Neural cell (in vitro differentiated cells): ENCODE measurements around the gene GPRIN3.

Experiments used
- CTCF ChIP-seq: fragments of 450-650 bp; IDR thresholded peaks from 2 replicates; pipeline ENCODE4 v1.5.1; 2014; ENCODE audit warnings: antibody characterized with exemption, mild to moderate bottlenecking, moderate library complexity; ENCODE audit not compliant: poor library complexity, severe bottlenecking
- EP300 ChIP-seq: fragments of 450-650 bp; conservative IDR thresholded peaks from 2 replicates; pipeline ENCODE4 v1.6.1; 2014; ENCODE audit warnings: antibody characterized with exemption, mild to moderate bottlenecking, moderate library complexity; ENCODE audit not compliant: poor library complexity, severe bottlenecking
- EZH2 ChIP-seq: fragments of 200-600, 300-800 bp; shearing (Covaris generic), sonication (generic); IDR thresholded peaks from 2 replicates; pipeline ENCODE4 v1.6.1; 2014; ENCODE audit warnings: antibody characterized with exemption, low read length, borderline replicate concordance, mild to moderate bottlenecking; ENCODE audit not compliant: insufficient read depth, poor library complexity, severe bottlenecking
- MXI1 ChIP-seq: fragments of 450-650 bp; conservative IDR thresholded peaks from 2 replicates; pipeline ENCODE4 v1.6.1; 2014; ENCODE audit warnings: antibody characterized with exemption, mild to moderate bottlenecking; ENCODE audit not compliant: poor library complexity, severe bottlenecking
- POLR2AphosphoS5 ChIP-seq: IDR thresholded peaks from 2 replicates; pipeline ENCODE4 v1.6.1; 2012
- RAD21 ChIP-seq: fragments of 450-650 bp; conservative IDR thresholded peaks from 2 replicates; pipeline ENCODE4 v1.6.1; 2014; ENCODE audit warnings: antibody characterized with exemption, mild to moderate bottlenecking, moderate library complexity
- REST ChIP-seq: IDR thresholded peaks from 2 replicates; pipeline ENCODE4 v1.6.1; 2012; ENCODE audit warnings: borderline replicate concordance
- SMC3 ChIP-seq: fragments of 450-650 bp; conservative IDR thresholded peaks from 2 replicates; pipeline ENCODE4 v1.6.1; 2014; ENCODE audit warnings: antibody characterized with exemption, mild to moderate bottlenecking, moderate library complexity; ENCODE audit not compliant: poor library complexity
- TAF1 ChIP-seq: IDR thresholded peaks from 2 replicates; pipeline ENCODE4 v1.6.1; 2012; ENCODE audit warnings: low read depth

GRCh38 chr4:89331197-89331596 is 23.6 kb upstream of the GPRIN3 start:
- TF ChIP-seq CTCF (no peak), RAD21 (no peak), POLR2AphosphoS5 (no peak), EZH2 (no peak), EP300 (no peak), TAF1 (no peak), SMC3 (no peak), MXI1 (no peak), REST (no peak)
